Activated CD8-positive, alpha-beta memory T cell treated with anti-CD3 and anti-CD28 coated beads, Interleukin-2, amount 10 ng/mL, durations not matched to agents 7 days and 5 days (primary cell): Measurements from ENCODE around the gene KATNAL1. TPM values are rescaled to one million over a fixed set of nuclear protein-coding genes. Genes with fewer than 3 reads are reported as not detected.
"Not testable (repeated sequence)": the region's sequence is repeated elsewhere in the genome, so short reads cannot be mapped to it uniquely, and the experiment has no call there.

Source experiments
- ATAC-seq: fragments of 150-1000 bp; cut with Tn5 transposase; one replicate; pipeline ENCODE4 v1.10.0; 2021; ENCODE audit warnings: moderate library complexity
- CTCF ChIA-PET: fragments of 350-600 bp; sonication (Branson Sonifier 250); formaldehyde crosslinking; loops from one replicate; lab custom pipeline; 2021; ENCODE audit warnings: antibody characterized with exemption; lab: Charles Lee
- DNase-seq: peaks from one replicate; pipeline ENCODE4 v3.0.0-alpha.2; 2020
- H3K27ac Mint-ChIP-seq: one replicate; pipeline ENCODE4 v1.8.0; 2021; ENCODE audit warnings: mild to moderate bottlenecking, mixed read lengths
- H3K27me3 Mint-ChIP-seq: one replicate; pipeline ENCODE4 v1.8.0; 2021; ENCODE audit warnings: mixed read lengths
- H3K36me3 Mint-ChIP-seq: one replicate; pipeline ENCODE4 v1.8.0; 2021; ENCODE audit warnings: mild to moderate bottlenecking, mixed read lengths
- H3K4me1 Mint-ChIP-seq: one replicate; pipeline ENCODE4 v1.8.0; 2021; ENCODE audit warnings: mixed read lengths
- H3K4me3 Mint-ChIP-seq: one replicate; pipeline ENCODE4 v1.8.0; 2021; ENCODE audit warnings: mild to moderate bottlenecking, moderate library complexity, mixed read lengths
- H3K9me3 Mint-ChIP-seq: one replicate; pipeline ENCODE4 v1.8.0; 2022; ENCODE audit warnings: low read depth, mixed read lengths
- total RNA-seq, 2 experiments: library from RNA; stranded (reverse); gene quantifications; one replicate each; pipeline ENCODE4 v1.2.3, GENCODE V29; 2021

Gene KATNAL1
- total RNA-seq, 2 experiments from 2014 or later: 24.6 to 38.2 TPM

- H3K36me3 Mint-ChIP-seq: peaks cover 11% of the 10 kb centered on the region
- CTCF ChIA-PET: no interaction called here
- ATAC-seq: no peak
- H3K4me3 Mint-ChIP-seq: no peak overlapping the region
- DNase-seq: no peak
- no peaks in the 10 kb centered on the region for H3K4me1 Mint-ChIP-seq
- H3K27ac Mint-ChIP-seq: no peak overlapping the region
- H3K27me3 Mint-ChIP-seq: no peaks in the 10 kb centered on the region
- H3K9me3 Mint-ChIP-seq: no peaks in the 10 kb centered on the region
Observed at GRCh38 chr13:30266756-30267155, 40.6 kb downstream of the KATNAL1 start.

- H3K4me1 Mint-ChIP-seq, CTCF ChIA-PET, H3K27me3 Mint-ChIP-seq, DNase-seq, H3K4me3 Mint-ChIP-seq, ATAC-seq, H3K9me3 Mint-ChIP-seq, H3K27ac Mint-ChIP-seq: not testable (repeated sequence)
- H3K36me3 Mint-ChIP-seq: peaks cover 14% of the 10 kb centered on the region
Observed at GRCh38 chr13:30259149-30259733, 48.1 kb downstream of the KATNAL1 start.

- CTCF ChIA-PET: no interaction called here
Observed at GRCh38 chr13:30257468-30258099, 49.8 kb downstream of the KATNAL1 start.

GRCh38 chr13:30256713-30257467 lies 50.5 kb downstream of the KATNAL1 start:
- ATAC-seq: no peak
- CTCF ChIA-PET: no interaction called here
- H3K9me3 Mint-ChIP-seq: no peaks in the 10 kb centered on the region
- no peak overlapping the region for H3K27ac Mint-ChIP-seq
- peaks cover 18% of the 10 kb centered on the region for H3K36me3 Mint-ChIP-seq
- peaks cover 16% of the 10 kb centered on the region for H3K4me1 Mint-ChIP-seq
- no peaks in the 10 kb centered on the region for H3K27me3 Mint-ChIP-seq
- no peak overlapping the region for H3K4me3 Mint-ChIP-seq
- no peak for DNase-seq

More at GRCh38 chr13:30257468-30258099, 49.8 kb downstream of the KATNAL1 start:
- H3K27me3 Mint-ChIP-seq: no peaks in the 10 kb centered on the region
- ATAC-seq (no peak), DNase-seq (no peak)
- no peak overlapping the region for H3K4me3 Mint-ChIP-seq
- peaks cover 16% of the 10 kb centered on the region for H3K4me1 Mint-ChIP-seq
- no peak overlapping the region for H3K27ac Mint-ChIP-seq
- no peaks in the 10 kb centered on the region for H3K9me3 Mint-ChIP-seq
- H3K36me3 Mint-ChIP-seq: peaks cover 17% of the 10 kb centered on the region

GRCh38 chr13:30255696-30256095 lies 51.7 kb downstream of the KATNAL1 start:
- Mint-ChIP-seq H3K9me3 (no peaks in the 10 kb centered on the region), H3K4me3 (no peak overlapping the region), H3K27me3 (no peaks in the 10 kb centered on the region), H3K36me3 (peaks cover 21% of the 10 kb centered on the region), H3K4me1 (peaks cover 16% of the 10 kb centered on the region), H3K27ac (no peak overlapping the region)
- CTCF ChIA-PET: no interaction called here
- DNase-seq (no peak), ATAC-seq (no peak)

GRCh38 chr13:30253830-30254229 lies 53.5 kb downstream of the KATNAL1 start:
- DNase-seq (no peak), ATAC-seq (no peak)
- CTCF ChIA-PET: interaction anchor here (0.8 to 2.5 kb wide), 2 partner anchors 11 to 83 kb away, joined by 3 to 9 read pairs; no protein-coding TSS in a partner anchor
- peaks cover 15% of the 10 kb centered on the region for H3K4me1 Mint-ChIP-seq
- no peaks in the 10 kb centered on the region for H3K27me3 Mint-ChIP-seq
- H3K4me3 Mint-ChIP-seq: no peak overlapping the region
- H3K27ac Mint-ChIP-seq: peak overlapping the region; percentile 47
- no peaks in the 10 kb centered on the region for H3K9me3 Mint-ChIP-seq
- H3K36me3 Mint-ChIP-seq: peaks cover 32% of the 10 kb centered on the region

GRCh38 chr13:30247406-30247805 lies 59.9 kb downstream of the KATNAL1 start:
- no peak for DNase-seq
- H3K4me1 Mint-ChIP-seq: no peaks in the 10 kb centered on the region
- H3K4me3 Mint-ChIP-seq: no peak overlapping the region
- H3K27me3 Mint-ChIP-seq: no peaks in the 10 kb centered on the region
- H3K27ac Mint-ChIP-seq: no peak overlapping the region
- no peak for ATAC-seq
- CTCF ChIA-PET: no interaction called here
- peaks cover 13% of the 10 kb centered on the region for H3K9me3 Mint-ChIP-seq
- H3K36me3 Mint-ChIP-seq: peaks cover 58% of the 10 kb centered on the region

- no peak overlapping the region for H3K4me3 Mint-ChIP-seq
- peaks cover 3% of the 10 kb centered on the region for H3K9me3 Mint-ChIP-seq
- H3K27ac Mint-ChIP-seq: no peak overlapping the region
- DNase-seq (no peak), ATAC-seq (peak; percentile 73)
- CTCF ChIA-PET: no interaction called here
- peaks cover 42% of the 10 kb centered on the region for H3K36me3 Mint-ChIP-seq
- H3K27me3 Mint-ChIP-seq: no peaks in the 10 kb centered on the region
- H3K4me1 Mint-ChIP-seq: peaks cover 9% of the 10 kb centered on the region
Observed at GRCh38 chr13:30241532-30241931, 65.8 kb downstream of the KATNAL1 start.

- CTCF ChIA-PET: no interaction called here
- no peak for DNase-seq
- ATAC-seq: no peak
- H3K4me3 Mint-ChIP-seq: no peak overlapping the region
- H3K27ac Mint-ChIP-seq: no peak overlapping the region
- peaks cover 35% of the 10 kb centered on the region for H3K36me3 Mint-ChIP-seq
- H3K4me1 Mint-ChIP-seq: peaks cover 9% of the 10 kb centered on the region
- H3K27me3 Mint-ChIP-seq: no peaks in the 10 kb centered on the region
- peaks cover 2% of the 10 kb centered on the region for H3K9me3 Mint-ChIP-seq
Observed at GRCh38 chr13:30240608-30241007, 66.7 kb downstream of the KATNAL1 start.

GRCh38 chr13:30235216-30235615 lies 72.1 kb downstream of the KATNAL1 start:
- CTCF ChIA-PET: no interaction called here
- H3K36me3 Mint-ChIP-seq: peaks cover 21% of the 10 kb centered on the region

GRCh38 chr13:30234619-30235162 lies 72.7 kb downstream of the KATNAL1 start:
- peaks cover 20% of the 10 kb centered on the region for H3K36me3 Mint-ChIP-seq
- DNase-seq (no peak), ATAC-seq (no peak)
- CTCF ChIA-PET: interaction anchor here (1.1 to 1.8 kb wide), 2 partner anchors 10 to 102 kb away, joined by 3 to 5 read pairs; no protein-coding TSS in a partner anchor
- no peaks in the 10 kb centered on the region for H3K9me3 Mint-ChIP-seq
- H3K27ac Mint-ChIP-seq: no peak overlapping the region
- no peaks in the 10 kb centered on the region for H3K4me1 Mint-ChIP-seq
- no peak overlapping the region for H3K4me3 Mint-ChIP-seq
- no peaks in the 10 kb centered on the region for H3K27me3 Mint-ChIP-seq

More at GRCh38 chr13:30235216-30235615, 72.1 kb downstream of the KATNAL1 start:
- ATAC-seq: no peak
- no peak overlapping the region for H3K4me3 Mint-ChIP-seq
- H3K27me3 Mint-ChIP-seq: no peaks in the 10 kb centered on the region
- DNase-seq: no peak
- H3K4me1 Mint-ChIP-seq: no peaks in the 10 kb centered on the region
- H3K27ac Mint-ChIP-seq: no peak overlapping the region
- H3K9me3 Mint-ChIP-seq: no peaks in the 10 kb centered on the region

GRCh38 chr13:30224732-30225131 lies 82.6 kb downstream of the KATNAL1 start:
- DNase-seq (no peak), ATAC-seq (no peak)
- Mint-ChIP-seq H3K27ac (no peak overlapping the region), H3K9me3 (peaks cover 12% of the 10 kb centered on the region), H3K36me3 (peaks cover 71% of the 10 kb centered on the region), H3K27me3 (no peaks in the 10 kb centered on the region), H3K4me3 (no peak overlapping the region), H3K4me1 (peaks cover 16% of the 10 kb centered on the region)
- CTCF ChIA-PET: interaction anchor here (1.0 kb wide), 1 partner anchor 92 kb away, joined by 3 read pairs; no protein-coding TSS in a partner anchor

- Mint-ChIP-seq H3K4me1 (peaks cover 16% of the 10 kb centered on the region), H3K27ac (peak overlapping the region; percentile 11), H3K27me3 (no peaks in the 10 kb centered on the region), H3K9me3 (peaks cover 12% of the 10 kb centered on the region), H3K36me3 (peaks cover 63% of the 10 kb centered on the region), H3K4me3 (no peak overlapping the region)
- no peak for ATAC-seq
- no peak for DNase-seq
- CTCF ChIA-PET: no interaction called here
Observed at GRCh38 chr13:30222254-30222653, 85.1 kb downstream of the KATNAL1 start.
